PC-3 (cell line): ENCODE measurements around the gene TMSB15A. TPM values are rescaled to one million over a fixed set of nuclear protein-coding genes. Genes with fewer than 3 reads are reported as not detected.

Source experiments
- total RNA-seq: library from RNA; depleted of rRNA; stranded (reverse); fragments of >200 nt; gene quantifications from 2 replicates; pipeline ENCODE4 v1.2.3, GENCODE V29; 2014; rRNA removed

TMSB15A gene
- total RNA-seq, 1 experiment from 2014 or later: 0.18 TPM

Other genes starting within 250 kb of the TMSB15A start
- gene NXF2B, start 76.7 kb downstream of the TMSB15A start, total RNA-seq: not detected in 2 replicates
- not detected in 2 replicates for gene TCP11X2, start 44.9 kb downstream of the TMSB15A start, total RNA-seq
- 22.6 and 39.2 TPM in 2 replicates for gene ARMCX5, start 82.8 kb upstream of the TMSB15A start, total RNA-seq
- 0.58 and 2.5 TPM in 2 replicates for gene GPRASP1, start 134.7 kb upstream of the TMSB15A start, total RNA-seq
- gene GPRASP2, start 195.7 kb upstream of the TMSB15A start, total RNA-seq: 12.1 and 17.1 TPM in 2 replicates
- gene GPRASP3, start 204.0 kb upstream of the TMSB15A start, total RNA-seq: 1.4 and 1.6 TPM in 2 replicates